ENCODE results near the gene GPBAR1.
"Not testable (repeated sequence)": the region's sequence is repeated elsewhere in the genome, so short reads cannot be mapped to it uniquely, and the experiment has no call there.

GPBAR1 gene

DNA sequence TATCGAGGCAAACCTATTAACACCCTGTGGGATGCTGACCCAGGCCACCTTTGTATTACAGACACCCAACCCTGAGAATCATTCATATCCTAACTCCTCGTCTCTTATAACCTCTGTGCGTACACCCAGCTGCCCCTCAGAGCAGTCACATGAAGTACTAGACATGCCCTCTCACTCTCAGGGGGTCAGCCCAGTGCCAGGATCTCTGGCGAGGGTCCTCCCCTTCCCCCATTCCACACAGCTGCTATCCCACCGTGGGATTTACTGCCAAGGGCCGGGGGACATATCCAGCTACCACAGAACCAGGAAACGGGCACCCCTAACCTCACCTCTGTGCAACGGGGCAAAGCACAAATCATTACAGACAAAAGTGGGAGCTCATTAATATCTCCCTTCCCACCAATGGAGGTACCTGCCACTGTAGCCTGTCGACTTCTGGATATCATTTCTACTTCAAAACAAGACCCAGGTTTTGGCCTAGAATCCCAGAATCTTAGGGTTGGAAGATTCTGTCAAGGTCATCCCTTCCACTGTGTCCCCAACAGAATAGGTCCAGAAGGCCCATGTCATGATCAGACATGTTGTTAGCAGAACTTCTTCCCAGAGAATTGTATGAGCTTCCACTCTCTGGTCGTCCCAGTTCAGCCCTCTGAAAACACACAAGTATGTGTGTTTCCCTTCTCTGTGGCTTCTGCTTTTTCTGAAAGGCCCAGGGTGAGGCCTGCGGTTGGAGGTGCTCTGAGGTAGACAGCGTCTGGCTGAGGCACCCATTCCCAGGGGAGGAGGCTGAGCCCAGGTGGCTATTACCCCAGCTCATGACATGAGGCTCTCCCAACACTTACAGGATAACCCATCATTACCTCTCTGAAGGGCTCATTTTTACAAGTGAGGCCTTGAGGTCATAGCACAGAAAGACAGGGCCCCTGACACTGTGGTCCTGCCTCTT lies 29.8 kb downstream of the GPBAR1 start:
- DNase-seq = no peak

DNA sequence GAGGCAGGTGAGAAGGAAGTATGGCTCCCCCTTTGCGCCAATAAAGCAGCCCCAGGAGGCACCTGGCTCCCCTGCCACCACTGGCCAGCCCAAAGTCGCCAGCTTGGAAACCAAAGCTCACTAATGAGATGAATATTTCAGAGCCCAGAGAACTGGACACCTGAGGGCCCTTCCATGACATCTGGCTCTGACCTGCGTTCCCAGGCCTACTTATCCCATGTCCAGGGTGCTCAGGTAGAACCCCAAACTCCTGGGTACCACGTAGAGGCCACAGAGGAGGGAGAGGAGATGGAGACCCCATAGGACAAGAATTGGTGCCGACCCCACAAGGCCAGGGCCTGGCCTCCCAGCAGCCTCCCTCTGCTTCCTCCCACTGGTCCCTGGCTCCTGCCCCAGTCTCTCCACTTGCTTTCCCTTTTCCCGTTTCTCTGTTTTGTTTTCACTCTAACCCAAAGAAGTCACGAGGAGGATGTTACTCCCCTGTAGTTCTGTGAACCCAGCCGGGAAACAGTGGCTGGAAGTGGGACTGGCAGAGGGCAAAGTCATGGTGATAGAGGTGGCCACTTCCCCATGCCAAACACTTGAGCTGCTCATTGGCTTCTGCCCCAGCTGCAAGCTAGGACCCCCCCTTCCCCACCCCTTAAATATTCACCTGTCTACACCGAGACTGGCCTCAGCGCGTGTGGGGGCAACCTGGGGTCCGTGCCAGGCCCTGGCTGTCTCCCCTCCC lies 30.7 kb downstream of the GPBAR1 start:
- no peak for DNase-seq

DNA sequence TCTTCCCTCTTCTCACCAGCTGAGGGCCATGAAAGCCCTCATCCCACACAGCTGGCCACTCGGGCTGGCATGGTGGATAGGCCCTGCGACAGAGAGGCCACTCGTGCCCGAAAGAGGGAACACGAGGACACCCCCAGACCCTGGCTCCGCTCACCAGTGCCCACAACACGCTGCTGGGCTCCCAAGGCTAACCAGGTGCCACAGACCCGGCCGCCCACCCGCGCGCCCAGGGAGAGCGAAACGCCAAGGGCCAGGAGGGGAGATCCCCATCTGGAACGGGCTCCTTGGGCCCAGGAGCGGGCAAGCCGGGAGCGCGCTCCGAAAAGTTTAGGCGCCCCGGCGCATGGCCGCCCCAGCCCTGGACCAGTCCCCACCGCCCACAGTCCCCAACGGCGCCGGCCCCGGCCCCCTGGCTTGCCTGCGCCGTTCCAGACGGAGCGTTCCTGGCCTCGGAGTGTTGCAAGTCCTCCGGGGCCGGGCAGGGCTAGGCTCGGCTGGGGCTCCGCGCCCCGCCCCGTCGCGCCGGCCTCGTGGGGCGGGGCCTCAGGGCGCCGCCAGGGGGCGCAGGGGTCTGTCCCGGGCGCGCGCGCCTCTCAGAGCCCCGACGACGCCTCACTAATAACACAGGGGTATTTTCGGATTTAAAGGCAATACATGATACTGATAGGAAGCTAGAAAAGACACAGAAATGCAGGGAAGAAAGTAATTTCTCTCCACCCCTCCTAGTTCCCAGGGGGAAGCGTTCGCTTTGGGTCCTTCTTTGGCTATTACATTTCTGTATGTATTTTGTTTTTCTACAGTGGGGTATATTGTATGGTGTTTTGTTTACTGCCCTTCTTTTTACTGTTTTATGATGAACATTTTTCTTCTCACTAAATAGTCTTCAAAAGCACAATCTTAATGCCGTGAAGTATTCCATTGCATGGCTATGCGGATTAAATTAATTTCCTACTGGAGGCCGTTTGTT lies 31.5 kb downstream of the GPBAR1 start, which contains the start of gene TMBIM1:
TSS of gene TMBIM1 (minus strand) at position 456 of the 967 bp plus-strand sequence. CDS start 10,362 bp downstream, outside the sequence.
- DNase-seq = peak; percentile 74

DNA sequence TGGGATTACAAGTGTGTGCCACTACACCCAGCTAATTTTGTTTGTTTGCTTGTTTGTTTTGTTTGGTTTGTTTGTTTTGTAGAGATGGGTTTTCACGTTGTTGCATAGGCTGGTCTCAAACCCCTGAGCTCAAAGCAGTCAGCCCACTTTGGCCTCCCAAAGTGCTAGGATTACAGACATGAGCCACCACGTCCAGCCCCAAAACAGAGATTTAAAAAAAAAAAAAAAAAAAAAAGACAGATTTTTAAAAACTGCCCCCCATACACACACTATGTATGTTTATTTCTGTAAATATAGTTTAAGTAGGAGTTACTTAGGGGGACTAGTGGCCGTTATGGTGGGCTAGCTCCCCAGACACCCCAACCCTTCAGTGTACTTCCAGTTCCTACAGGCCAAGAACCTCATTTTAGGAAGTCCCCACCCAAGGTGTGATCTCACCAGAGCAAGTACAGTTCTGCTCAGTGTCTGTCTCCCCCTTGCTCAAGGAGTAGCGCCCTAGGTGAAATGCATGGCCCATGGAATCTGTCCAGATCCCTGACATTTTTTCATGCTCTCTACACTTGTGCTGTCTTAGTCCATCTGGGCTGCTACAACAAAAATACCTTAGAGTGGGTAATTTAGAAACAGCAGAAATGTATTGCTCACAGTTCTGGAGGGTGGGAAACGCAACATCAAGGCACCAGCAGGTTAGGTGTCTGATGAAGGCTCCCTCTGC lies 33.1 kb downstream of the GPBAR1 start:
- DNase-seq = no peak

DNA sequence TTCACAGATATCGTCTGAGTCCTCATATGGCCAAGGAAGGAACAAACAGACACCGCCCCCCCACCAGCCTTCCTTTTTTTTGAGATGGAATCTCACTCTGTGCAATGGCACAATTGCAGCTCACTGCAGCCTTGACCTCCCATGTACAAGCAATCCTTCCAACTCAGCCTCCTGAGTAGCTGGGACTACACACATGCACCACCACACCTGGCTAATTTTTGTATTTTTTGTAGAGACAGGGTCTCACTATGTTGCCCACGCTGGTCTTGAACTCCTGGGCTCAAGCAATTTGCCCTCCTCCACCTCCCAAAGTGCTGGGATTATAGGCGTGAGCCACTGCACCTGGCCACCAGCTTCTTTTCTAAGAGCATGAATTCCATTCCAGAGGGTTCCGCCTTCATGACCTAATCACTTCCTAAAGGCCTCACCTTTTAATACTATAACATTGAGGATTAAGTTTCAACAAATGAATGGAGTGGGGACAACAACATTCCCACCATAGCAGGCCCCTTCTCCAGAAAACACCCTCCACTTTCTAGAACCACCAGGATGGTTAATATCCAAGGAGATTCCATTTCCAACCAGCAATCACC lies 33.7 kb downstream of the GPBAR1 start:
- no peak for DNase-seq

DNA sequence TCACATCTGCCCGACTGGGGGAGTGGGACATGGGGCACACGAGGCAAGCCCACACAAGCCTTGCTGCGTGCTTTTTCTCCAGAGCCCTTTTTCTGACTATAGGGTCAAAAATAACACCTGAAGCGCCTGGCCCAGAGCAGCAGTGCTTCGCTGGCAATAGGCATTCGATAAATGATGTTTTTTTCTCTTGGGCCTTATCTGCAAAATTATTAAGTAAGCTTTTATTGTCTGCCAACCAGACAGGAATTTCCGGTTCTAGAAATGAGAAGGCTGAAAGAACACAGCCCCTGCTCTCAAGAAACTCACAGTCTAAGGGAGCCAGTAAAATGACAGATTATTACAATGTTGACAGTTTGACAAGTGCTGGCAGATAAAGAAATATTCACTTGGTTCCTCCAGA lies 34.2 kb downstream of the GPBAR1 start:
- DNase-seq = no peak

DNA sequence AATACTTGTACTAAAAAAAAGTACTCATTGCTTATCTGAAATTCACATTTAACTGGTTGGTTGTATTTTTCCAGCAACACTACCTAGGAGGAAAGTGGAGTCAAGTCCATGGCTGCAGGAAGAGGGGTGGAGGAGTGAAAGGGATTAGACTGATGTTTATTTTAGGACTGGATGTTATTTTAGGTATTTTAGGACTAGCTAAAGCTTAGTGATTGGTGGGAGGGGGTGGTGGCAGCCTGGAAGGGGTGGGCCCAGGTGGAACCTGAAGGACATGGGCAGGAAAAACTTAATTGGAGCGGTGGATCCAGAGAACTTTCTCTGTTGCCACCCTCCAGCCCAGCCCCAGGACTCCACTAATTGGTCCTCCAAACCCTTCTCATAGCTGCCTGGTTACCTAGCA lies 35.4 kb downstream of the GPBAR1 start:
- DNase-seq = no peak

DNA sequence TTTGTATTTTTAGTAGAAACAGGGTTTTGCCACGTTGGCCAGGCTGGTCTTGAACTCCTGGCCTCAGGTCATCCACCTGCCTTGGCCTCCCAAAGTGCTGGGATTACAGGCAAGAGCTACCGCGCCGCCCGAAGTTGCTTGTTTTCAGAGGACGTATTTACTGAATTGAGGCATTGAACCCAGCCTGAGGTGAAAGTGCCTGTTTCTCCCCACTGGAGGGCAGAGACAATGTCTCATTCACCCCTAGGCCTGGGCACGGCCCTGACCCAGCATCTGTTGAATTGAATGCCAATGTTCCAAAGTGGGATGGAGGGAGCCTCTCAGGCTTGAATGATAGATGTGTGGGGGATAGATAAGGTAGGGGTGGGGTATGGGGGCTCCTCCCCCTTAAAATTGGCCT lies 36.0 kb downstream of the GPBAR1 start:
- no peak for DNase-seq

DNA sequence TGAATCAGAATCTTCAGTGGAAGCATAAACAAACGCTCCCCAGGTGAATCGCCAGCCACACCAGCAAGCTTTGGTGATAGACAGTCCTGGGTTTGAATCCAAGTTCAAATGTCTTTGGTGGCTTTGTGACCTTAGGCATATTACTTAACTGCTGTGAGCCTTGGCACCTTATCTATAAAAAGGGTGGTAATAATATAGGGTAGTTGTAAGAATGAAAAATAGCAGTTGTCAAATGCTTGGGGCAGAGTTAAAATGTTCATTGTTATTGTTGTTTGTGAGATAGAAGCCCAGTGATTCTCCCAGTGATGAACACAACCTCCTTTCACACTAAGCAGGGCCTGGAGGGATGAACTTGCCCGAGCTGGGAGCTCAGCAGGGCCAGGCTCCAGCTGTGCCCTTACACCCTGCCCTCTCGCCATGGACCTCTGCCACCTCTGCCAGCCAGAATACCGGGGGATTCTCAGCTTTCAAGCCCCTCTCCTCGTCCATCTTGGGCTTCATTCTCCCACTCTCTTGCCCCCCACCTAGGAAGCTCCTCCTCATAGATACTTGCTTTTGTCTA lies 37.6 kb downstream of the GPBAR1 start:
- no peak for DNase-seq

DNA sequence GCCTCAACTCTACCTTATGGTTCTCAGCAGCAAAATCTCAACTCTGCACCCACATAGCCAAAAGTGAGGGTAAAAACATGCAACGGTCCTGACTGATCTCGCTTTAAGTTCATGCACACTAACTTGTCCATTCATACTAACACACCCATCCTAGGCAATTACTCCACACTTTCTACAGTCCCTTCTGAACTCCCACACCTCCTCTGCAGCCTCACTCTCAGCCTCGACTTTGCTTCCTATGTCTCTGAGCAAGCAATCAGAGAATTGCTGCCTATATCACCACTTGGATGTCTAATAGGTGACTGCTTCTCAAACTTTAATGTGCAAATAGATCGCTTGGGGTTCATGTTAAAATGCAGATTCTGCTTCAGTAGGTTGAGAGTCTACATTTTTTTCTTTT lies 39.3 kb downstream of the GPBAR1 start:
- no peak for DNase-seq

DNA sequence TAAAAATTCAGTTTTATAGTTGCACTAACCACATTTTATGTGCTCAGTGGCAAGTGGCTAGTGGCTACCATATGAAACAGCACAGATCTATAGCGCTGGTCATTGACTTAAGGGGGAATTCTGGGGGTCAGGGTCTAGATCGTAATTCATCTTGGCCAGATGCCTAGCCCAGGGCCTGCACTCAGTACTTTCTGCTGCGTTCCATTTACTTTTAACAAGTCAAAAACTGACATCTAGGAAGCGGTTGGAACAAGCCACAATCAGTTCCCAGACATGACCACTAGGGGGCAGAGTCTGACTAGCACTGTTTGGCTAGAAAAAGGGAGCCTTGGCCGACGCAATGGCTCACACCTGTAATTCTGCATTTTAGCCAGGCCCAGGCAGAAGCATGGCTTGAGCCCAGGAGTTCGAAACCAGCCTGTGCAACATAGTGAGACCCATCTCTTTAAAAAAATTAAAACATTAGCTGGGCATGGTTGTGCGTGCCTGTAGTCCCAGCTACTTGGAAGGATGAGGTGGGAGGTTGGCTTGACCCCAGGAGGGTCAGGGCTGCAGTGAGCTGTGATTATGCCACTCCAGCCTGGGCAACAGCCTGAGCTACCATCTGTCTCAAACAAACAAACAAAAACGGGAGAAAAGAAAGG lies 40.5 kb downstream of the GPBAR1 start:
- peak; percentile 79 for DNase-seq

DNA sequence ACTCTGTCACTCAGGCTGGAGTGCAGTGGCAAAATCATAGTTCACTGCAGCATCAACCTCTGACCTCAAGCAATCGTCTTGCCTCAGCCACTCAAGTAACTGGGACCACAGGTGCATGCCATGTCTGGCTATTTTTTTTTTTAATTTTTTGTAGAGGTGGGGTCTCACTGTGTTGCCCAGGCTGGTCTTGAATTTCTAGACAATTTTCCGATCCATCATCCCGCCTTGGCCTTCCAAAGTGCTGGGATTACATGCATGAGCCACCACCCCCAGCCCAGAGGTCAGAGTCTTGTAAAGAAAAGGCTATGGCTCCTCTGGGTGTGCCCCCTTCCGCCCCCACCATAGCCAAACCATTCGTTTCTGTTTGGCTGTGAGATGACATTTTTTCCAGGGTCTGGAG lies 44.6 kb downstream of the GPBAR1 start:
- DNase-seq = no peak

DNA sequence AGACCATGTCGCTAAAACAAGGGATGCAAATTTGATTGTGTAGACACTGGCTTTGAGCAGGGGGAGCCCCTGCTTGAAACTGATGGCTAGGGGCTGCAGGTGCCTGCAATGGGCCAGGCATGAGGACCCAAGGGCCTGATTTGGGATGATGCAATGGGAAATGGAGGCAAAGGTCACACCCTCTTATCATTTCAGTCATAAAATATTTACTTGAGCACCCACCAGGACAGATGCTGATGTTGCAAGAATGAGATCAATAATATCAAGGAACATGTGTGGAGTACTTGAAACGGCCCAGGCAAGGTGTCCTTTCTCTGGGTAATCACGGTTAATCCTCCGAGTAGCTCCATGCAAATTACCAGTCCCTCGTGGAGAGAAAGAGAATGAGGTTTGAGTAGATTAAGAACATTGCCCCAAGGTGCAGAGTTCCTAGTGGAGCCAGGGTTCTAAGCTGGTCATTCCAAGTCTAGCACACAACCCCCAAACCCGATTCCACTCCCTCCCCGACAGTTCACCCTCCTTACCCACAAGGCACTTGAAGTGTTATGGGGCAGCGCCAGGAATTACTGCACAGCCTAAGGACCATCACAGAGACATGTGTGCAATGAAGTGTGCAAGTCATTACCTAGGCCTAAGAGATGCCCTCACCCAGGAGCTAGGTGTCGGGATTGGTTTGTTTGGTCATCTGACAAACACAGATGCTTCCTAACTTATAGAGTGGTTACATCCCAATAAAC lies 45.5 kb downstream of the GPBAR1 start:
- DNase-seq = no peak

DNA sequence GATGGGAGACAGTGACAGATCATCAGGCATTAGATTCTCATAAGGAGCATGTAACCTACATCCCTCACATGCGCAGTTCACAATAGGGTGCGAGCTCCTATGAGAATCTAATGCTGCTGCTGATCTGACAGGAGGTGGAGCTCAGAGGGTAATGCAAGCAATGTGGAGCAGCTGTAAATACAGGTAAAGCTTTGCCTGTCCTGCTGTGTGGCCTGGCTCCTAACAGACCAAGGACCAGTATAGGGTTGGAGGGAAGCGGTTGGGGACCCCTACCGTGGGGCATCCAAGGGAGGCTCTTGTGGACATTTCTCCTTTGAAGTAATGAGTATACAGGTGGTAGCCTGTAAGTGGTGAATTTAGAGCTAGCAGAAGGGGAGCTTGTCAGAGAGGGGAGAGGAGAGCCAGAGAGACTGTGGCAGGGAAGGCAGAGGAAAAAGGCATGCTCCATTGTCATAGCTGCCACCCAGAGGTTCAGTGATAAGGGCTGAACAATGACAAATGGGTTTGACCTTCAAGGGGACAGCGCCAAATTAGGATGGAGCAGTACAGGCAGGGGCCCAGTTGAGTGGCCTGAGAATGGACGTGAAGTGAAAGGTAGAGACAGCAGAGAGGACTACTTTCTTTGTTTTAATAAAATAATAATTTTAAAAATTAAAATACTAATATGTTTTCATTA lies 46.7 kb downstream of the GPBAR1 start:
- DNase-seq = no peak

DNA sequence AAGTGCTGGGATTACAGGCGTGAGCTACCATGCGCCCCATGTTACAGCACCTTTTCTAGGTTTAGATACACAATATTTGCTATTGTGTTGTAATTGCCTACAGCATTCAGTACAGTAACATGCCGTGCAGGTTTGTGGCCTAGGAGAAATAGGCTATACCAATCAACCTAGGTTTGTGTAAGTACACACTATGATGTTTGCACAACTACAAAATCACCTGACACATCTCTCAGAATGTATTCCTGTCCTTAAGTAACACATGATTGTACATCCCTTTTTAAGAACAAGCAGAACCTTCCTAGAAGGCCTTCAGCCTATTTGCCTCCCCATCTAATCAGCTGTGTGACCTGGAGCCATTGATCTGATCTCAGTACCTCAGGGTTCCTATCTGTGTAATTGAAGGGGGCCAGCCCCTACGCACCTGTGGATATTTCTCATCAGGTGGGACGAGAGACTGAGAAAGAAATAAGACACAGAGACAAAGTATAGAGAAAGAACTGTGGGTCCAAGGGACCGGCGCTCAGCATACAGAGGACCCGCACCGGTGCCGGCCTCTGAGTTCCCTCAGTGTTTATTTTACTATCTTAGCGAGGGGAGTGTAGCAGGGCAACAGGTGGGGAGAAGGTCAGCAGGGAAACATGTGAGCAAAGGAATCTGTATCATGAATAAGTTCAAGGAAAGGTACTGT lies 50.2 kb downstream of the GPBAR1 start:
- no peak for DNase-seq

DNA sequence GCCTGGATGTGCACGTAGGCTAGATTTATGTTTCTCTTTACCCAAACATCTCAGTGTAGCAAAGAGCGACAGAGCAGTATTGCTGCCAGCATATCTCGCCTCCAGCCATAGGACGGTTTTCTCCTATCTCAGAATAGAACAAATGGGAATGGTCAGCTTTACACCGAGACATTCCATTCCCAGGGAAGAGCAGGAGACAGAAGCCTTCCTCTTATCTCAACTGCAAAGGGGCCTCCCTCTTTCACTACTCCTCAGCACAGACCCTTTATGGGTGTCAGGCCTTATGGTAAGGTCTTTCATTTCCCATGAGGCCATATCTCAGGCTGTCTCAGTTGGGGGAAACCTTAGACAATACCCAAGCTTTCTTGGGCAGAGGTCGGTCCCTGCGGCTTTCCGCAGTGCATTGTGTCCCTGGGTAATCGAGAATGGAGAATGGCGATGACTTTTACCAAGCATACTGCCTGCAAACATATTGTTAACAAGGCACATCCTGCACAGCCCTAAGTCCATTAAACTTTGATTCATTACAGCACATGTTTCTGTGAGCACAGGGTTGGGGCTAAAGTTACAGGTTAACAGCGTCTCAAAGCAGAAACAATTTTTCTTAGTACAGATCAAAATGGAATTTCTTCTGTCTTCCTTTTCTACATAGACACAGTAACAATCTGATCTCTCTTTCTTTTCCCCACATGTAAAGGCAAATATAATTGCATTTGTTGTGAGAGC lies 50.9 kb downstream of the GPBAR1 start:
- not testable (repeated sequence) for DNase-seq

DNA sequence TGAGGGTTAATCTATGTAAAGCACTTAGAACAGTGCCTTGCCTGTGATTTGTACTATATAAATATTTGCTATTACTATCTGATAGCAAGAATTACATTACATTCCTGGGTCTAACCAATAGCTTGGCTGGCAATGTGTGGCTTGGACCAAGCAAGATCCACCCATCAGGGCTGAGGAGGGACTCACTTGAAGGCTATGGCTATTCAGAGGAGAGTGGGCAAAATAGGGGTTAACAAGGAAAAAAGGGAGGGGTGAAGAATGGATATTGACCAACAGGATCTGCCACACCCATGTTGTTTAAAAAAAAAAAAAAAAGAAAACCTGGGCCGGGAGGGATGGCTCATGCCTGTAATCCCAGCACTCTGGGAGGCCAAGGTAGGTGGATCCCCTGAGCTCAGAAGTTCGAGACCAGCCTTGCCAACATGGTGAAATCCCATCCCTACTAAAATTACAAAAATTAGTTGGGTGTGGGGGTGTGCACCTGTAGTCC lies 51.5 kb downstream of the GPBAR1 start:
- no peak for DNase-seq

DNA sequence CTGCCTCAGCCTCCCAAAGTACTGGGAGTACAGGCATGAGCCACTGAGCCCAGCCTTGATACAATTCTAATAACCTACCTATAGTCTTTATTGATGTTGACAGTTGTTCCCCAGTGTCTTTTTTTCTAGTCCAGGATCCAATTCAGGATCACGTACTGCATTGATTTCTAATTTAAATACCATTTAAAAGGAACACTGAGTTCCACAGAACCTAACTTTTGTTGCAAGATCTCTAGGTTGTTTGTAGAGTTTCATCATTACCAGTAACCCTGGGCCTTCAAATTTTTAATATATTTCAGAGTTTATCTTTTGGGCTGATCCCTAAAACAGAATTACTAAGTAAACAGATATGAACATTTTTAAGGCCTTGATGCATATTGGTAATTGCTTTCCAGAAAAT lies 52.5 kb downstream of the GPBAR1 start:
- no peak for DNase-seq

All from activated CD4-positive, alpha-beta T cell treated with anti-CD3 and anti-CD28 coated beads for 1 hour (primary cell).